Colon (tissue), 2 donors: Measurements from ENCODE around the gene RAD52.
A peak's percentile ranks its signal among the peaks of the same experiment; 100 is the strongest.

Experiments
- FAIRE-seq: peaks from 2 replicates; lab custom pipeline; 2012; peaks lifted over from hg19 to GRCh38; lab: Jason Lieb, UNC
- donor health status: control.
- donor health status: control.

RAD52 gene

DNA sequence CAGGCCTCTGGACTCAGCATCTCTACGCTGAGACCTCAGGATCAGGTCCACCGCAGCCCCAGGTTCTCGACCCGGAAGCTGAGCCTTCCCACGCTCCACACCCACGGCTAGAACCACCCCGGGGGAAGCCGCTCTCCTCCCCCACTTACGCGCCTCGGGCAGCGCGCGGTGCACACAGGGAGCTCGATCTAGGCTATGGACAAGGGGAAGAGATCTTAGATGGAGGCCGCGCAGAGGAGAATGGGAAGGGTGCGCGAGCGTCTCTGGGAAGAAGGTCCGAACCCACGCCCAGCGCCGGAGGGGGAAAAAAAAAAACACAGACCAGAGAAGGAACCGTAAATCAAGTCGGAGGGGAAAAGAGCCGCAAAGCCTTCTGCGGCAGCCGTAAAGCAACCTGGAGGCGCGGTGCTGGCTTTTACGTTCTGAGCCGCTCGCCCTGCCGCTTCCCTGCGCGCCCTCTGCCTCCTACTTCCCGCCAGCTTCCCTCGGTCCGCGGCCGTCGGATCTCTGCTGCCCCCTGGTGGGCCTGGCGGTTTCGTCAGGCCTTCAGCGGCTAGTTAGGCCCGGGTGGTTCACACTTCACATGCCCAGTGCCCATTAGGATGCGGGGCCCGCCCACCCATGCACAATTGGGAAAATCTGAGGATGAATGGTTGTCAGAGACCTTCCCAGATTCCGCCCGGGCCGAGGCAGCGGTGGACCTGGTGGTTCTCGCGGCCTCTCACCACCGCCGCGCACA, at the start of gene RAD52:
Gene RAD52 (minus strand): TSS at position 242 of the 739 bp plus-strand sequence. CDS start 16,636 bp downstream, outside the sequence.
- FAIRE-seq: peak; percentile 51

DNA sequence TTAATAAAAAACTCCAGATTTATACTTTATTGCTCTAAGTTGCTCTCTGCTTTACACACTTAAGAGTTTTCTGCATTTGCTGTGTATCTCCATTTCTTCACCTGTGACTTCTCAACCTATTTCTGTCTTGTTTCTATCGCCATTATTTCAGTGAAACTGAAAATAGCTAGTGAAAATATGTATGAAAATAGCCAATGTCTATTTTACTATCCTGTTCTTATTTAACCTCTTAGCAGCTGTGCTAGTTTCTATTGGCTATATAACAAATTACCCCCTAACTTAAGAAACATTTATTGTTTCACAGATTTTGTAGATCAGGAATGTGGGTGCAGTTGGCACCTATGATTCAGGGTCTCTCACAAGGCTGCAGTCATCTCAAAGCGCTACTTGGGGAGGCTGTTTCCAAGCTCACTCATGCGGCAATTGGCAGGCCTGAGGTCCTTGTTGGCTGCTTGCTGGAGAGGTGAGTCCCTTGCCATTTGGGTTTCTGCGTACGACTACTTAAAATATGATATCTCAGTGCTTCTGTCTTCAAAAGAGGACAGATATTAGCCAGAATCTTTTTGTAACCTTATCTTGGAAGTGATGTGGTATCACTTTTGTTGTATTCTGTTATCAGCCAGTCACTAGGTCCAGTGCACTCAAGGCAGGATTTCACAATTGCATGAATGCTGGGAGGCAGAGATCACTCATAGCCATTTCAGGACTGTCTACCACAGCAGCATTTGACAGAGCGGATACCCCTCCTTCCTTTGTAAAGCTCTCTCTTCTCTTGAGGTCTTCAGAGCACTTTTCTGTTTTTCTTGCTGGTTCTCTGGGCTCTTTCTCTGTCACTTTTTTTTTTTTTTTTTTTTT, 48.8 kb upstream of the RAD52 start:
- no peak for FAIRE-seq

DNA sequence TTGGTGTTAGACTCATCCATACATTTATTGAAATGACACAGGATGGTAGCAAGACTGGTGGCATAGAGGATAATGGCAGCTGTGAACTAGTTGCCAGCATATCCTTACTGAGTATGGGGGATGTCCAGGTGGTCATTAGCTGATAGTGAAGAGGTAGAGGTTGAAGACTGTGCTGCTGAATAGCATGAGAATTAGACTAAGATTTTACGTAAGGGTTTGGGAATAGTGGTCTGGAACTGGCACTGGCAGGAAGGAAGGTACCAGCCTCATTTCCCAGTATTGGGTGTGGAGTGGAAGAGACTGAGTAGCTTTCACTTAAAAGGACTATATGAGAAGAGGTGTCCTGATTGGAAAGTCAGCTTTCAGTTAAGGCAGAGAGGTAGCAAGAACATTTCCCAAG, 48.0 kb upstream of the RAD52 start:
- FAIRE-seq: no peak

GRCh38 chr12:996881-997280, 47.4 kb upstream of the RAD52 start:
- no peak for FAIRE-seq

DNA sequence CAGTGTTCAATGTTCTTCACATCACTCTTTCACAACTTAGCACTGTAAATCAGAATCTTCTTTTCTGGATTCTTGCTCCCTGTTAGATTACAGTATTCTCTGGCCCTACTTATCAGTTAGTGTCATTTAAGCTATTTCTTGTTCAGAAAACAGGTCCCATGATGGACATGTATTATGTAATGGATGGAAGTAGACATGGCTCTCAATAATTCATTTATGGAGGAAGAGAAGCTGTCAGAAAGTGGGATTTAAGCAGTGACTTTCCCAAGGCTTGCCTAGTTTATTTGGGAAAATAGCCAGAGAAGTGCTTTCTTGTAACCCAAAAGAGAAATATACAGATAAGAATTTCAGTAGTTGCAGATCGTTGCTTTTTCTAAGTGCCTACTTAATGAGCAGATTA, 43.2 kb upstream of the RAD52 start:
- FAIRE-seq: no peak

- no peak for FAIRE-seq
Measured at GRCh38 chr12:991350-992333, 42.1 kb upstream of the RAD52 start.

DNA sequence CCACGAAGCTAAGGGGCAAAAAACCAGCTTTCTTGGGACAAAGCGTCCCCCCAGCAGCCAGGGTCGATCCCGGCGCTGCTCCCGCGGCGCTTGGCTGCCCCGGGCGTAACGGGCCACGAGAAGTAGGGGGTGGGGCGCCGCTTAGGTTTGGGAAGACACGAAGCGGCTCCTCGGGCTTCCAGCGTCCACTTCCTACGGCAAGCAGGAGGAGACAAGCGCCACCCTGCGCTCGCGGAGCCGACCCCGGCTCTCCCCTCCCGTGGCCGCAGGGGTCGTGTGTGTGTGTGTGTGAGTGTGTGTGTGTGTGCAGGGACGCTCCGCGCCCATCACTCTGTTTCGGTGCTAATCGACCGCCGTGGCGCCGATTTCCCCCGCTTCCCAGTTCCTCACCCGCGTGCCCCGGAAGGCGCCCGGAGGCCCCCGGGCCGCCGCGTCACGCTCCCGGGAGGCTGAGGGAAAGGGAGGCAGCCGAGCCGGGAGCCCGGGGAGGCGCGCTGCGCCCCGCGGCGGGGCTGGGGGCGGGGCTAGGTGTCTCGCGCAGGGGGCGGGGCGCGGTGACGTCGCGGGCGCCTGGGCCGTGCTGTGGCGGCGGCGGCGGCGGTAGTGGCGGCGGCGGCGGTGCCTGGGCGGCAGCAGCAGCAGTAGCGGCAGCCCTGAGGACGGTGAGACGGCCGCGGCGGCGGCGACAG, 41.3 kb upstream of the RAD52 start, which contains the start of gene ERC1:
Gene ERC1 (plus strand): TSS at position 563 of the 689 bp plus-strand sequence. CDS start 36,681 bp downstream, outside the sequence.
- FAIRE-seq: no peak

GRCh38 chr12:989751-990660, 40.5 kb upstream of the RAD52 start:
- no peak for FAIRE-seq

GRCh38 chr12:989051-989450, 39.6 kb upstream of the RAD52 start:
- FAIRE-seq: no peak

- FAIRE-seq: no peak
Measured at GRCh38 chr12:988646-989045, 39.2 kb upstream of the RAD52 start.

GRCh38 chr12:981961-982360, 32.5 kb upstream of the RAD52 start:
- no peak for FAIRE-seq

- FAIRE-seq: no peak
Measured at GRCh38 chr12:981176-981828, 31.8 kb upstream of the RAD52 start.

GRCh38 chr12:979349-979748, 29.9 kb upstream of the RAD52 start:
- no peak for FAIRE-seq

DNA sequence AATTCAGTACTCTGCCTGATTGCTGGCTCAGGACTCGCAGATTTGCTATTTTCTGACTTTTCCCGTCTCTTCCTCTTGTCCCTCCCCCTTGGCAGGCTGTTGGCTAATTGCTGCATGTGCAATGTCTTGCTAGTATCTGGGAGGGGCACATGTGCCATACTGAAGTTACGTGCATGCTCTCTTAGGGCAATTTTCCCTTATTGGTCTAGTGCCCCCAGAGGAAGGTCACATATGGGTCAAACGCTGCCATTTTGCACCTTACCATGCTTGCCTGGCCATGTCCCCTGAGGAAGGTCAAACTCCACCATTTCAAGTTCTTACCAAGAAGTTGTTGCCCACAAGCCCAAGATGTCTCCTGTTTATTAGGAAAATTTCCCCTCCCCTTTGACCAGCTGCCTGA, 27.7 kb upstream of the RAD52 start:
- no peak for FAIRE-seq

DNA sequence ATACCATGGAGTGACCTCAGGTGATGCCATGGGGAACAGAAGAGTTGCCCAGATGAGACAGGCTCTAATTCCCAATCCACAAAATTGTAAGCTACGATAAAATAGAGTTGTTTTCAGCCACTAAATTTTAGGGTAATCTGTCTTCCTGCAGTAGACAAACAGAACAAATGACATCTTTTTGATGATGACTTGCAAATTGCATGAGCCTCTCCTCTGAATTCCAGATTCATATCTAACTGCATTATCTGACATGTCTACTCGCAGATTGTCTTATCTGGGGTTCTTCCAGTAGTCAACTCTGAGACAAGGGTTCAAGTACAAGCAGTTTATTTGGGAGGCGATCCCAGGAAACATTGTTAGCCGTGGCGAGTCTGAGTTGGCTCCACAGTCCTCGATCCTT, 27.1 kb upstream of the RAD52 start:
- FAIRE-seq: no peak

DNA sequence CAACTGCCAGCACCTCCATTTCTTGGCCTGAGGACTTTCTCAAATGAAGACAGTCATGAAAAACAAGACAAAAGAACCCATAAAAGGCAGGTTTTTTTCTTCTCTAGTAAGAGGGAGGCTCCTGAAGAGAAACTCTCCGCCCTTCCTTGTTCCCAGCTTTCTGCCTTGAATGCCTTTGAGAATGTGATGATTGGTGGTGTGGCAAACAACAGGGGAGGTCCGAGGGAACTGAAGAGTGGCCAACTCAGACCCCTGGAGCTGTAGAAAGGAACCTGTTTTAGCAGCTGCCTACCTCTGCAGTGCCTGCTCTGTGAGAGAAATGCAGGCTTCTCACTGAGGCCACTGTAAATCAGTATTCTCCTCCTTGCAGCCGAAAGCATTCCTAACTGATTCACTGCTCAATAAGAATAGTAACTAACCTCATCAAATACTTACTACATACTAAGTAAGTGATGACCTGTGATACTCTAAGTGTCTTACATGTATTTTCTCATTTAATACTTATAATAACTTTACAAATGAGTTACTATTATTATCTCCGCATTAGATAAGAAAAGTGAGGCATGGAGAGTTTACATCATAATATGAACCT, 24.9 kb upstream of the RAD52 start:
- FAIRE-seq: no peak

DNA sequence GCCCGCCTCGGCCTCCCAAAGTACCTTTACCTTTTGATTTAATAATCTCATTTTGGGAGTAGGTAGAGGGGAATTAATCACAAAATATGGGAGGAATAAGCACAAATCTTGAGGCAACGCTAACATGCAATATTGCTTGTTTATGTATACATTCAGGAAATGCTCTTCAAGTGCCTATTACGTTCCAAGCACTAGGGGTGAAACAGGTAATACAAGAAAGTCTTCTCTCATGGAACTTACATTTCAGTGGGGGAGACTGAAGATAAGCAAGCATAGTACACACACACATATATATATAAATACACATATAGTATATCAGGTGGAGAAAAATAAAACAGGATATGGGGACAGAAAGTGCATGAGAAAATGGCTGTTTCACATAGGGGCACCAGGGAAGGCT, 22.5 kb upstream of the RAD52 start:
- no peak for FAIRE-seq

- FAIRE-seq: no peak
Measured at GRCh38 chr12:969821-970220, 20.3 kb upstream of the RAD52 start.

DNA sequence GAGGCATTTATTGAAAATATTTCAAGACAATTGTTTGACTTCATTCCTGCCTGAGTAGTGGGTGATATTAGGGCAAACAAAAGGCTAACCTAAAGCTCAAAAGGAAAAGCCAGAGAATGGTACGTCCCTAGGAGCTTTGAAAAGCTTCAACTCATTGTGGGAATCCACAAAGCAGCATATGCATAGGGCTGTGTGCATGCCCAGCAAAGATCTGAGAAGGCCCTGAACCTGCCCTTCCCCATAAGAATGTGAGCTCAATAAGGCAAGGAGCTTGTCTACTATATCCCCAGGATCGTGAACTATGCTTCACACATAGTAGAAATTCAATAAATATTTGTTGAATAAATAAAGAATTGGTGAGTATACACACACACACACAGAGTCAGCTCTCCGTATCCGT, 19.1 kb upstream of the RAD52 start:
- FAIRE-seq: no peak
